Aorta (tissue), 5 donors: ENCODE measurements around the gene CDKN1A. TPM values are rescaled to one million over a fixed set of nuclear protein-coding genes. Genes with fewer than 3 reads are reported as not detected.

ENCODE experiments used
- ATAC-seq: fragments of 200-7000 bp; cut with Tn5 transposase; one replicate; pipeline ENCODE4 v1.9.1; 2022; ENCODE audit warnings: moderate library complexity; ENCODE audit not compliant: low FRiP score
- DNase-seq, 2 donors: peaks; one replicate each; pipeline ENCODE4 v3.0.0-alpha.2; 2020
- H3K27ac ChIP-seq, 2 donors: one replicate each; pipeline ENCODE4 v1.5.1; 2013; ENCODE audit warnings: low read length in 2 of 2, mild to moderate bottlenecking in 2 of 2, moderate library complexity in 2 of 2, control low read depth in 1 of 2, inconsistent platforms in 1 of 2, low read depth in 1 of 2
- H3K27me3 ChIP-seq, 2 donors: one replicate each; pipeline ENCODE4 v1.6.1; 2013; ENCODE audit warnings: control low read depth in 1 of 2, low read length in 1 of 2, mild to moderate bottlenecking in 1 of 2, moderate library complexity in 1 of 2; ENCODE audit not compliant: insufficient read depth in 2 of 2, control insufficient read depth in 1 of 2
- H3K36me3 ChIP-seq, 2 donors: one replicate each; pipeline ENCODE4 v1.6.1; 2013; ENCODE audit warnings: control low read depth in 1 of 2, low read length in 1 of 2, mild to moderate bottlenecking in 1 of 2; ENCODE audit not compliant: insufficient read depth in 2 of 2, control insufficient read depth in 1 of 2
- H3K4me1 ChIP-seq, 2 donors: one replicate each; pipeline ENCODE4 v1.6.1; 2013; ENCODE audit warnings: low read length in 2 of 2, control low read depth in 1 of 2, mild to moderate bottlenecking in 1 of 2, moderate library complexity in 1 of 2; ENCODE audit not compliant: insufficient read depth in 2 of 2, control insufficient read depth in 1 of 2
- H3K4me3 ChIP-seq, 2 donors: one replicate each; pipeline ENCODE4 v1.5.1; 2013; ENCODE audit warnings: low read length in 2 of 2, control low read depth in 1 of 2, mild to moderate bottlenecking in 1 of 2
- H3K9me3 ChIP-seq: one replicate; pipeline ENCODE4 v1.6.1; 2013; ENCODE audit warnings: mild to moderate bottlenecking, low read length; ENCODE audit not compliant: control insufficient read depth
- WGBS, 2 donors: extraction: QIAGEN DNeasy Blood & Tissue Kit; methylation state at CpG; one replicate each; pipeline ENCODE4 v1.1.7; 2013; 5-methylcytosine and 5-hydroxymethylcytosine counted together
- intact Hi-C, 2 donors: fragments of 100-400 bp; cut with DNase I; formaldehyde crosslinking; loops; one replicate each; pipeline versions ENCODE4 v1.14.2 to v1.15.0; 2022
- polyA plus RNA-seq, 2 donors: library from polyadenylated mRNA; stranded (reverse); fragments of 200-250 nt; gene quantifications; one replicate each; pipeline ENCODE4 v1.2.3, GENCODE V29; 2013
- total RNA-seq, 2 donors: library from RNA; stranded (reverse); fragmentation: NEBNext Ultra II Directional; extraction: Animal tissue kit (Norgen Biotek cat#: 25700); gene quantifications; one replicate each; pipeline ENCODE4 v1.2.1, GENCODE V29; 2021
- donor health status: healthy with polysubstance abuse.
- donor health status: Bipolar disorder and iron deficiency.
- donor health status: DM: no; HTN: no; CAD: no.
- donor health status: DM: no; HTN: no; CAD: no.
- donor health status: DM: yes; HTN: yes; CAD: no.

The CDKN1A gene
- total and polyA plus RNA-seq, 4 donors, result 132 to 296 (median 141) TPM

DNA sequence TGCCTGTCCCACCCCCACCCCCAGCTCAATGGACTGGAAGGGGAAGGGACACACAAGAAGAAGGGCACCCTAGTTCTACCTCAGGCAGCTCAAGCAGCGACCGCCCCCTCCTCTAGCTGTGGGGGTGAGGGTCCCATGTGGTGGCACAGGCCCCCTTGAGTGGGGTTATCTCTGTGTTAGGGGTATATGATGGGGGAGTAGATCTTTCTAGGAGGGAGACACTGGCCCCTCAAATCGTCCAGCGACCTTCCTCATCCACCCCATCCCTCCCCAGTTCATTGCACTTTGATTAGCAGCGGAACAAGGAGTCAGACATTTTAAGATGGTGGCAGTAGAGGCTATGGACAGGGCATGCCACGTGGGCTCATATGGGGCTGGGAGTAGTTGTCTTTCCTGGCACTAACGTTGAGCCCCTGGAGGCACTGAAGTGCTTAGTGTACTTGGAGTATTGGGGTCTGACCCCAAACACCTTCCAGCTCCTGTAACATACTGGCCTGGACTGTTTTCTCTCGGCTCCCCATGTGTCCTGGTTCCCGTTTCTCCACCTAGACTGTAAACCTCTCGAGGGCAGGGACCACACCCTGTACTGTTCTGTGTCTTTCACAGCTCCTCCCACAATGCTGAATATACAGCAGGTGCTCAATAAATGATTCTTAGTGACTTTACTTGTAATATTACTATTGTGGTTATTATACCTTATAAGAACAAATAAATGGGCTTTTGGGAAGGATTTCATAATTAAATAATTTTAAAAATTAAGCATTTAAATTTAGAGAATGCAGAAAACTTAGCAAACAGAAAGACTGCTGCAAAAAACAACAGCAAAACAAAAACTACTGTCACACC, 8.4 kb downstream of the CDKN1A start:
- Histone ChIP-seq H3K4me3 (no peak overlapping the region), H3K4me1 (no peaks in the 10 kb centered on the region), H3K9me3 (no peaks in the 10 kb centered on the region), H3K27me3 (no peaks in the 10 kb centered on the region), H3K36me3 (peaks cover 3 to 23% of the 10 kb centered on the region in 2 donors), H3K27ac (no peak overlapping the region)
- DNase-seq (no peak), ATAC-seq (no peak)
- intact Hi-C loops, result loop anchor here in 1 of 2 donors (10.0 kb wide), 1 partner anchor 262 kb away; no protein-coding TSS in a partner anchor
- 93 to 95% methylated on average over 10 of the region's 10 CpGs for WGBS, 2 donors

DNA sequence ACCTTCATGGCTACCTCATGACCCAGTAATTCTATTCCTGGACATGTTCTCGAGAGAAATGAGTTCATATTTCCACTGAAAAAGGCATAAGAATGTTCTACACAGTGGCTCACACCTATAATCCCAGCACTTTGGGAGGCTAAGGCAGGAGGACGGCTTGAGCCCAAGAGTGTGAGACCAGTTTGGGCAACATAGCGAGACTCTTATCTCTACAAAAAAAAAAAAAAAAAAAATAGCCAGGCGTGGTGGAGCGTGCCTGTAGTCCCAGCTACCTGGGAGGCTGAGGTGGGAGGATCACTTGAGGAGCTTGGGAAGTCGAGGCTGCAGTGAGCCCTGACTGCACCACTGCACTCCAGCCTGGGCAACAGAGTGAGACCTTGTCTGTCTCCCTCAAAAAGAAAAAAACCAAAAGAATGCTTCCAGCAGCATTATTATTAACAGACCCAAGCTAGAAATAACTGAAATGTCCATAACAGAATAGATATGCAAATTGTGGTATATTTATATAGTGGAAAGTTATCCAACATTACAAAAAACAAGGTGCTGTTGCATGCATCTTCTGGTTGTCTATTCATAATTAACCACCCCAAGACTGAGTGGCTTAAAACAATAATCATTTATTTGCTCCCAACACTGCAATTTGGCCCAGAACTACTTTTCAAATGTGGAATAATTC, 9.7 kb downstream of the CDKN1A start:
- H3K27ac ChIP-seq, result no peak overlapping the region
- H3K4me3 ChIP-seq, result no peak overlapping the region
- ATAC-seq (no peak), DNase-seq (no peak)
- H3K27me3 ChIP-seq, result no peaks in the 10 kb centered on the region
- no peaks in the 10 kb centered on the region for H3K4me1 ChIP-seq
- intact Hi-C loops, result loop anchor here in 1 of 2 donors (10.0 kb wide), 1 partner anchor 263 kb away; no protein-coding TSS in a partner anchor
- H3K36me3 ChIP-seq, result peaks cover 3 to 23% of the 10 kb centered on the region in 2 donors
- 89 to 93% methylated on average over 6 of the region's 6 CpGs for WGBS, 2 donors
- no peaks in the 10 kb centered on the region for H3K9me3 ChIP-seq

DNA sequence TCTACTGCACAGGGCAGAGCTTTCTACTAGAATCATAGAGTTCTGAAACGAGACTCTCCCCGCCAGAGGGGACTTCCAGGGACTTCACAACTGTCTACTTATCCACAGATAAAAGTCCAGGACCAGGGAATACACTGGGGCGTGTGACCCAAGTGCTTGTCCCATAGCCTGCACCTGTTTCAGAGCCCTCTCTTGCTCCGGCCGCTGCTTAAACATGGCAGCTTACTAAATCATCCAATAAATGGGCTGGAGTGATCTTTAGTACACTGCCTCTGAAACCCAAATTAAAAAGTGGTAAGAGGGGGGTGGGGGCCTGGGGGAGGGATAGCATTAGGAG, 10.2 kb downstream of the CDKN1A start:
- WGBS, 2 donors, result 88 to 90% methylated on average over 5 of the region's 5 CpGs
- intact Hi-C loops, result loop anchor here in 1 of 2 donors (10.0 kb wide), 1 partner anchor 264 kb away; no protein-coding TSS in a partner anchor

DNA sequence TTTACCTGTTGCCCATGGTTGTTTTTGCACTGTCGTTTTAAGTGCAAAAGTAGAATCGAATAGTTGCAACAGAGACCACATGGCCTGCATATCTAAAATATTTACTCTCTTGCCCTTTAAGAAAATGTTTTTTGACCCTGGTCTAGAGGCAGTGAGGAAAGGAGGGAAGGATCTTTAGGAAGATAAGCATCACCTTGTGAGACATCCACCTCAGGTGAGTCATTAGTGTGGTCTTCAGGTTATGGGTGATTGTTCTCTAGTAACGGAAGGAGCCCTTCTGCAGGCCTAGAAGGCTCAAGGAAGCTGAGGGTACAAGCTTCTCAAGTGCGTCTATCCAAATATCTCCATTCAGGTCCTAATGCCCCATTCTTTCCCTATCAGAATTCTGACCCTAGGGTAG, 12.5 kb downstream of the CDKN1A start:
- no peaks in the 10 kb centered on the region for H3K9me3 ChIP-seq
- peaks cover 0 to 9% of the 10 kb centered on the region in 2 donors for H3K36me3 ChIP-seq
- H3K4me3 ChIP-seq, result no peak overlapping the region
- whole genome bisulfite sequencing, 2 donors, result 94% methylated on average over 4 of the region's 4 CpGs
- no peak for DNase-seq
- no peaks in the 10 kb centered on the region for H3K27me3 ChIP-seq
- H3K4me1 ChIP-seq, result no peaks in the 10 kb centered on the region
- intact Hi-C loops, result loop anchor here in 1 of 2 donors (5.0 kb wide), 1 partner anchor 66 kb away; no protein-coding TSS in a partner anchor
- ATAC-seq, result no peak
- H3K27ac ChIP-seq, result no peak overlapping the region

More for the DNA sequence above, 10.2 kb downstream of the CDKN1A start:
- Histone ChIP-seq H3K4me1 (no peaks in the 10 kb centered on the region), H3K36me3 (peaks cover 3 to 23% of the 10 kb centered on the region in 2 donors), H3K9me3 (no peaks in the 10 kb centered on the region), H3K4me3 (no peak overlapping the region), H3K27ac (no peak overlapping the region), H3K27me3 (no peaks in the 10 kb centered on the region)
- ATAC-seq (no peak), DNase-seq (no peak)

DNA sequence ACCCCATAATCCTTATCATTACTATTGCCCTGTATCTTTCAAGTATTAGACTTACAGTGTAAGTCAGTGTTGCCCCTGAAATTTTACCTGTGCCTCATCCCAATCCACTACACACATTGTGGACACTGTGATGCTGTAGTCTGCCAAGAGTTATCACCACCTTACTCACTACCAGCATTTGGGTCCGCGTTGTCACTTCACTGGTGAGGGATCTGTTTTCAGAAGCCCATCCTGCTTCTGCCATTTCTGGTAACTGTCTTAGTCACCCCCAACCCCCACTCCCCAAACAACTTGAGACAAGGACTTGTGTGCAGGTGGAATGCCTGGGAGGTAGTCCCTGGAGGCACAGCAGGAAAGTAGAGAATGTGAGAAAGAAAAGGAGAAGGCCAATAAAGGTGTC, 13.1 kb downstream of the CDKN1A start:
- Histone ChIP-seq H3K4me3 (no peak overlapping the region), H3K9me3 (no peaks in the 10 kb centered on the region), H3K27ac (no peak overlapping the region), H3K36me3 (peaks cover 0 to 3% of the 10 kb centered on the region in 2 donors), H3K27me3 (no peaks in the 10 kb centered on the region), H3K4me1 (no peaks in the 10 kb centered on the region)
- intact Hi-C loops, result loop anchor here in 1 of 2 donors (5.0 kb wide), 1 partner anchor 66 kb away; no protein-coding TSS in a partner anchor
- DNase-seq, result no peak
- no peak for ATAC-seq
- 95 to 99% methylated on average over 2 of the region's 2 CpGs for whole genome bisulfite sequencing, 2 donors

DNA sequence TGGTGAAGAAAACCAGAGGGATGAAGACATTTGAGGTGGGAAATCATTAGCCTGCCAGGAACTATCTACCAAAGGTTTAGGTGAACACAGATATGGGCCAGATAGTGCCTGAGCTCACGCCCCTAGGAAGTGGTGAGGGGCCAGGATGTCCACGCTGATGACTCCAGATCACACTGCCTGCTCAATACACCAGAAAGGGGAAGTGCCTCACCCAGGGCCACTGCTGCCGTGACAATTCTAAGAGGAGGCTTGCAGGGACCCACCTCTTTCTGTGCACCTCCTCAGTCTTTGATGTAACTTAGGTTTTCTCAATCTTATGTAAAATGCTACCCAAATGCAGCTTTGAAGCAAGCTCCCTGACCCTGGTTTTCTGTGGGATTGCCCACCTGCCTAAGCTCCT, 13.7 kb downstream of the CDKN1A start:
- intact Hi-C loops, result loop anchor here in 1 of 2 donors (5.0 kb wide), 1 partner anchor 65 kb away; no protein-coding TSS in a partner anchor
- Histone ChIP-seq H3K27ac (no peak overlapping the region), H3K4me3 (no peak overlapping the region), H3K36me3 (no peaks in the 10 kb centered on the region), H3K4me1 (no peaks in the 10 kb centered on the region), H3K27me3 (no peaks in the 10 kb centered on the region), H3K9me3 (no peaks in the 10 kb centered on the region)
- no peak for DNase-seq
- WGBS, 2 donors, result 92% methylated on average over 3 of the region's 3 CpGs
- ATAC-seq, result no peak

DNA sequence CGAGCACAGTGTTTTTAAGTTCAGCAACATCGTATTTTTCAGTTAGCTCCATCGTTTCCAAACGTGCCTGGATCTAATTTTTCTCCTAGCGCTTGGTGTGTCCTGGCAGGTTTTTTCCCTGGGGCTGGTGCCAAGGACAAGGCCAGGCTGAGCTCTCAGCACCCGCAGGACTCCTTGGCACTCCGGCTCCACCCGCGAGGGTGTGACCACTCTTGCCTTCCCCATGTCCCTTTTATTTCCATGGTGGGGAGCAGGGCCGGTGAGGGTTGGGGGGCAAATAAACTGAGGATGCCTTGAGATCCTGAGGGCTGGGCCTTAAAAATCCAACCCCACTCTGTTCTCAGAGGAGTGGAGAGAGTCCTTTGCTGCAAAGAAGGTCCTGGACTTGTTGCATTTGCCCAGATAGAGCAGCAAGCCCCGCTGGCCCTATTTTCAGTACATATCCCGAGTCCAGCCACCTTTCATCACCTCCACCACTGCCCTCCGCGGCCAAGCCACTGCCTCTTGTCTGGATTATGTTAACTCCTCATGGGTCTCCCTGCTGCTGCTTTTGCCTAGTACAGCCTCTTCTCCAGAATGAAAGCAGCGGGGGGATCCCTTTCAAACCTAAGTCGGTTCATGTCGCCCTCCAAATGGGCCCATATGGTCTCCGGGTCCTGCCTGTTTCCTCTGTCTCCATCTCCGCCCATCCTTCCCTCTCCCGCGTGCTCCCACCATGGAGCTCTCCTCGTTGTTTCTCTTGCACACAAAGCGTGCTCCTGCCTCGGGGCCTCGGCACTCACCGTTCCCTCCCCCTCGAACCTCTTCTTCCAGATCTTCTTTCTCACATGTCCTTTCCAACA, 14.6 kb downstream of the CDKN1A start:
- DNase-seq (no peak), ATAC-seq (peak; percentile 45)
- Histone ChIP-seq H3K36me3 (no peaks in the 10 kb centered on the region), H3K9me3 (no peaks in the 10 kb centered on the region), H3K4me3 (no peak overlapping the region), H3K27me3 (no peaks in the 10 kb centered on the region), H3K27ac (no peak overlapping the region), H3K4me1 (no peaks in the 10 kb centered on the region)
- intact Hi-C loops, result loop anchor here in 1 of 2 donors (5.0 kb wide), 1 partner anchor 64 kb away; no protein-coding TSS in a partner anchor
- WGBS, 2 donors, result 43% methylated on average over 27 of the region's 27 CpGs

DNA sequence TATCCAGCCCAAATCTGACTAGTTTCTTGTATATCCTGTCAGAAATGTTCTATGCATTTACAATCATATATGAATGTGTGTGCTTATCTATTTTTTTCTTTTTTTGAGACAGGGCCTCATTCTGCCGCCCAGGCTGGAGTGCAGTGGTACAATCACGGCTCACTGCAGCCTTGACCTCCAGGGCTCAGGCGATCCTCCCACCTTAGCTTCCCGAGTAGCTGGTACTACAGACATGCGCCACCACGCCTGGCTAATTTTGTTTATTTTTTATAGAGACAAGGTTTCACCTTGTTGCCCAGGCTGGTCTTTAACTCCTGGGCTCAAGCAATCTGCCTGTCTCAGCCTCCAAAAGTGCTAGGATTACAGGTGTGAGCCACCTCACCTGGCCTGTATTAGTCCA, 16.1 kb downstream of the CDKN1A start:
- Histone ChIP-seq H3K27ac (no peak overlapping the region), H3K9me3 (no peaks in the 10 kb centered on the region), H3K4me1 (no peaks in the 10 kb centered on the region), H3K36me3 (no peaks in the 10 kb centered on the region), H3K27me3 (no peaks in the 10 kb centered on the region), H3K4me3 (no peak overlapping the region)
- intact Hi-C loops, result loop anchor here in 1 of 2 donors (5.0 kb wide), 1 partner anchor 63 kb away; no protein-coding TSS in a partner anchor
- no peak for ATAC-seq
- DNase-seq, result no peak
- WGBS, 2 donors, result 95 to 97% methylated on average over 6 of the region's 6 CpGs
